Activated CD8-positive, alpha-beta memory T cell treated with anti-CD3 and anti-CD28 coated beads, Interleukin-2, amount 50 U/mL, for 24 hours (primary cell): ENCODE measurements around the gene SMPD2.

Experiments
- DNase-seq: peaks from one replicate; pipeline ENCODE4 v3.0.0-alpha.2; 2020; ENCODE audit errors: extremely low read depth

SMPD2 gene

GRCh38 chr6:109447087-109447486, 6.6 kb downstream of the SMPD2 start:
- no peak for DNase-seq

- no peak for DNase-seq
Measured at GRCh38 chr6:109447878-109448555, 7.5 kb downstream of the SMPD2 start.

- no peak for DNase-seq
Measured at GRCh38 chr6:109448615-109449014, 8.1 kb downstream of the SMPD2 start.

DNA sequence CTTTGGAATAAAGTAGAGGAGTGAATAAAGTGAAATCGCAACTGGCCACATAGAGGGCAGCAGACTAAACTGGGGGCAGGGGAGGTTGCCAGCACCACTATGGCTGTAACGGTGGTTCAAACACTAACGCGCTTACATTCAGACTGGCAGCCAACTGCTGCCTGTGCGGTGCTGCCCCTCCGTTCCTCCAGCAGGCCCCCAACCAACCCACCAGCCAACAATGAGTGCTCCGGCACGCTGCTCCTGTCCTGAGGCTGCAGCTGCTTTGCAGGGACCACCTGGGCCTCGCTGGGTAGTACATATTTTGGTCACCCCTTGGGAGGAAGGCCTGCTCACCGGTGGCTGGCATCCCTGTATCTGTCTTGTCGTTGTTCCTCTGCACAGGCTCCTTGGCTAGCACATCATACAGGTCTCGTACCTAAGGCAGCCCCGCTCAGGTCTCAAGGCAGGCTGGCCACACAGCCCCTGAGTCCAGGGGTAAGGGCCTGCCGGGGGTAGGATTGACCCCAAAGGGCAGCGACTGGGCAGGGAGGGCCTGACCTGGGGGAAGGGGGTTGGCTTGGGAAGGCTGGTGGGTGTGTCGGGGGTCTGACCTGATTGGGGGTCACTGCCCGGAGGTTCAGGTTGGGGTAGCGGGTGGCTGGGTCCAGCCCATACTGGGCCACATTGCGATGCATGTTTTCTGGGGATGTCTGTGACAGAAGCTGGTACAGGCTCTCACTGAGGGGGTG, 8.7 kb downstream of the SMPD2 start:
- DNase-seq = no peak

DNA sequence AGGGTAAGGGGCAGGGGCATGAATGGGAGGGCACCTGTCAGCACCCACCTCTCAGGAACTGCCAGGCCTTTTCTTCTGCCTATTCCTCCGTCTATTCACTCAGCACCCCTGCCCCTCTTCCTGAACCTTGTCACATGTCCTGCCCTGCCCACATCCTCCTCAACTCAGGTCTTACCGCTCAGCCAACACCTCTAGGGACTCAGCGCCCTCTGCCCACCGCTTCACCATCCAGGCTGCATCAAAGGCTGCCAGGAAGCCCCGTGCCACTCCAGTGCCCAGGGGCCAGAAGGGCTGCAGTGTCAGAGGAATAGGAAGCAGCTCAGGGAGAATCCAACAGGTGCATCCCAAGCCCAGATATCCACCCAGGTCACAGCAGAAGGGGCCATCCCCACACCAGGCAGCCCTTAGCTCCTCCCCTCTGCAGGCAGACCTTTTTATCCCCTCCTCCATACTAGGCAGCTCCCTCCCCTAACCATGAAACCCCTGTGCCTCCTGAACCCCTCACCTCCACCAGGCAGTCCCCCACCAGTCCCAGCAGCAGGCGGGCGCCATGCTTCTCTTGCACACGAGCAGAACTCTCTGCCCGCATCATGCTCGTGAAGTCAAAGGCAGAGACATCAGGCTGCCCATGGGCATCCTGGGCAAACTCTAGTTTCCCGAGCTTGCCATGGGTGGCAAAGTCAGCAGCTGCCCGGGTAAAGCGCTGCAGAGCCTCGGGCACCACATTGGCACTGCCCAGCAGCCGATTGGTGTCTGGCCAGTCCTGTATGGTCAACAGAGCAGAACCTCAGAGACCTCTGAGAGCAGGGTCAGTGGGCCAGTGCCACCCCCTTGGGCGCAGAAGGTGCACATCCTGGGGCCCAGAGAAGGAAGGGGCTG, 9.5 kb downstream of the SMPD2 start:
- no peak for DNase-seq

GRCh38 chr6:109450801-109451200, 10.3 kb downstream of the SMPD2 start:
- no peak for DNase-seq

DNA sequence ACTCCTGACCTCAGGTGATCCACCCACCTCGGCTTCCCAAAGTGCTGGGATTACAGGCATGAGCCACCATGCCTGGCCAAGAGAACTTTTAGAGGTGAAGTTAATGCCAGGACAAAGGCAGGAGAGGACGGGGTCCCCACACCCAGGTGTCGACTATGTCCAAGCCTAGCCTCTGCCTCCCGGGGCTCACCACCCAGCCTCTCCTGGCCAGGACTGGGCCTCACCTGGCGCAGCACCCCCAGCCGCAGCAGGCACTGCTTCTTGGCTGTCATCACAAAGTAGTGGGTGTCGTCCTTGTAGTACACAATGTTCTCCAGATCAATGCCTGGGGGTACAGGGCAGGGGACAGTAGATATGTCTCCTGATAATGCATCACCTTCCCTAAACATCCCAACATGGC, 10.9 kb downstream of the SMPD2 start:
- no peak for DNase-seq

DNA sequence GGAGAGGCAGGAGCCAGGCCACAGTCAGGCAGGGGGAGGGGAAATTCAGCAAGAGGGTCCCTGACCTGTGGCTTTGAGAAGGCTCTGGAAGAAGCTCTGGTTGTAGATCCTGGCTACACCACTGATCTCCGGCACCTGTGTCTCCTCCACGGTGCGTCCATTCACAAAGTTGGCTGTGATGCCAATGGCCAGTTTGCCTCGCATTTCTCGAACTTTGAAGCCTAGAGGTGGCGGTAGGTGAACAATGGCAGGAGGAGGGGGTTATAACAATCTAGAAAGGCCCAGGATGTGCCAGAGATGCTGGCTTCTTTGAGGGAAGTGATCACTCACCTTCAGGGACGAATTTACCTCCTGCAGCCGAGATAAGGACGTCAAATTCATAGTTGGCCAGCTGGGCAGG, 11.7 kb downstream of the SMPD2 start:
- no peak for DNase-seq

- DNase-seq = no peak
Measured at GRCh38 chr6:109453156-109453555, 12.6 kb downstream of the SMPD2 start.

GRCh38 chr6:109453594-109454495, 13.3 kb downstream of the SMPD2 start:
- DNase-seq = no peak

DNA sequence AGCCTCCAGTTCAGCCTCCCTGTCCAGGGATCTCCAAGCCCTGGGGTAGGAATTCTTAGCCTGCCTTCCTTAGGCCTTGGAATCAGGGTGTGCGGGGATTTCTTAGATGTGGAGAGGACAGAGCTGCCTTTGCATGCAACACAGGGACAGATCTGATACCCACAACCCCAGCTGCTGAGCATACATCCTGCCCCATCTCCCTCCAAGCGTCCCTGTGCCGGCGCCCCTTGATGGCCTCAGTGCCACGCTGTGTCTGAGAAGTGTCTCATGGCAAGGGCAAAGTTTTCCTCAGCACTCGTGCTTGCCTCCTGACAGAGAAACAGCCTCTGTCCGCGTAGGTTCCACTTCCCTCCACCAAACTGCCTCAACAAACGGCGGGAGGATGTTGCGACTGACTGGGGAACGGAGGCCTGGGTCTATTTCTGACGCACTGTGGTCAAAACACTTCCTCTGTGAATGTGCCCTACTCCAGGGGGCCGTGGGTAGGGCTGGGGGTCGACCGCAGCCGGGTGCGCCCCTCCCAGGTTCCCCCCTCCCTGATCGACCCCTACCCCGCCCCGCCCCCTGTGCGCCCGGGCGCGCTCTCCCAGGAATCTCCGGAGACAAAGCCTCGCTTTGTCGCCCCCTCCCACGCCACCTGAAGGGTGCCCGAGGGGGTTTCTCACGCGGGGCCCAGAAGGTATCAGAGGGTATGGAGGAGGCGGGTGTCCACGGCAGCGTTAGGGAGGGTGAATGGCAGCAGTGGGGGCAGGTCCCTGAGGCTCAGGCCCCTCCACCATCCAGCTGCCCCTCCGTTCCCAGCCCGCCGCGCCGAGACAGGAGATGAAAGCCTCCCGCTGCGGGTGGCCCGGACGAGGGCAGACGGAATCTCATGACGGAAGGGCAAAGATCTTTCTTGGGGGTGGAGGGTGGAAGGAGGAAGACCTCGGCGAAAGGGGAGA, 14.2 kb downstream of the SMPD2 start:
- DNase-seq = peak; percentile 40

- peak; percentile 14 for DNase-seq
Measured at GRCh38 chr6:109455437-109456110, 15.1 kb downstream of the SMPD2 start, which contains the start of gene MICAL1. MICAL1 (minus strand) TSS chr6:109455772; CDS start chr6:109454196, 1,576 bp downstream.

GRCh38 chr6:109456111-109456583, 15.6 kb downstream of the SMPD2 start:
- no peak for DNase-seq

DNA sequence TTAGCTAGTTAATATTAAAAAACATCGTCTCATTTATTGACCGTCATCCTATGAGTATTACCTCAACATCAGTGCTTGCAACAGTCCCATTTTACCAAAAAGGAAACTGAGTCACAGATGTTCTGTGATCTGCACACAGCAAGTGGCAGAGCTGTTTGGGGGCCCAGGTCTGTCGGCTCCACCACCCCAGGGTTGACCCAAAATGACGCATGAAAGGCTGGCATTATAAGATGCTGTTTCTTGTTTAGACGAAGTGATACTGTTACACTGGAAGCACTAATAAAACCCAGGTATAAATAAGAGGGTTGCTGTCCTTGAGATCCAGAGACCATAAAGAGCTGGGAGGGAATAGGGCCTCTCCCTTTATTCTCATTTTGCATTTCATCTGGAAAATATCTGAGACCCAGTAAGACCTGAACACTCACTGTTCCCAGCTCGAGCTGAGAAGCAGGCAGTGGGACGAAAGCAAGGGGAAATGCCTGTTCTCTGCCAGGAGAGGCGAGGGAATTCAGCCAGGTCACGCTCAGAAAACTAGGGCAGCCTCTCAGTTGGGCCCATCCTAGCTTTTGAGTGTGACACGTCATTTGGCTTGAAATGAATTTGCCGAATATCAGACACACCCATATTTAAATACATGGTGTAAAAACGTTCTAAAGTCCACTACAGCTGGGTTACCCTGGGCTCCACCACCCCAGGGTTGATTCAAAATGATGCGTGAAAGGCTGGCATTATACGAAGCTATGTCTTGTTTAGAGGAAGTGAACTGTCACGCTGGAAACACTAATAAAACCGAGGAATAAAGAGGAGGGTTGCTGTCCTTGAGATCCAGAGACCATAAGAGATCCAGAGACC, 16.4 kb downstream of the SMPD2 start:
- no peak for DNase-seq

- no peak for DNase-seq
Measured at GRCh38 chr6:109457562-109457996, 17.1 kb downstream of the SMPD2 start.

- peak; percentile 13 for DNase-seq
Measured at GRCh38 chr6:109458774-109459531, 18.4 kb downstream of the SMPD2 start.

DNA sequence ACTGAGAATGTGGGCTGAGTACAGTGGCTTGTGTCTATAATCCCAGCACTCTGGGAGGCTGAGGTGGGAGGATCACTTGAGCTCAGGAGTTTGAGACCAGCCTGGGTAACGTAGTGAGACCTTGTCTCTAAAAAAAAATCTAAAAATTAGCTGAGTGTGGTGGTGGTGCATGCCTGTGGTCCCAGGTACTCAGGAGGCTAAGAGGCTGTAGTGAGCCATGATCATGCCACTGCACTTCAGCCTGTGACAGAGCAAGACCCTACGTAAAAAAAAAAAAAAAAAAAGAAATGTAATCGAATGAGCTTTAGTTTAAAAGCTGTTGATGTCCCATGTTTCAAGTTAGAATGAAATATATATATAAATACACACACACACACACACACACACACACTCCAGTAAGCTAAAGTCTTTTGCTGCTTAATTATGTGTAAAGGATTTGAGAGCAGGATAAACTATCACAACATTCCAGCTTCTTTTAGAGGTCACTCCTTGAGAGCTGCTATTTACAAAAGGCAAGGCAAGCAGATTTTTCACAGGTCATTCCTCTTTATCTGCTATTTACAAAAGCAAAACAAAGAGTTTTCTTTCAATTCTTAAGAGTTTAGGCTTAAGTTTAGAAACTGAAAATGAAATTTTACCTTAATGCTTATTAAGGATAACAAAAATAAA, 19.8 kb downstream of the SMPD2 start:
- DNase-seq = no peak
